CD4-positive, alpha-beta T cell treated with Interleukin-1 beta for 1 hour (primary cell): ENCODE measurements around the gene MAP6D1.

ENCODE experiments used
- DNase-seq, 2 donors: peaks; one replicate each; pipeline ENCODE4 v3.0.0-alpha.2; 2020 to 2022

MAP6D1 gene

GRCh38 chr3:183822631-183823030, 2.7 kb downstream of the MAP6D1 start:
- DNase-seq = no peak

- DNase-seq = no peak
These were observed 5.5 kb downstream of the MAP6D1 start for GRCh38 chr3:183819831-183820230.

- DNase-seq = no peak
These were observed 6.4 kb downstream of the MAP6D1 start for GRCh38 chr3:183818706-183819624.

GRCh38 chr3:183818041-183818620, 7.2 kb downstream of the MAP6D1 start:
- DNase-seq = no peak

GRCh38 chr3:183817639-183818038, 7.7 kb downstream of the MAP6D1 start:
- no peak for DNase-seq

GRCh38 chr3:183816681-183817510, 8.5 kb downstream of the MAP6D1 start:
- no peak for DNase-seq

GRCh38 chr3:183815951-183816475, 9.4 kb downstream of the MAP6D1 start:
- DNase-seq = no peak

GRCh38 chr3:183815563-183815940, 9.8 kb downstream of the MAP6D1 start:
- DNase-seq = peak in 1 of 2 donors; percentile 27

- no peak for DNase-seq
These were observed 11.1 kb downstream of the MAP6D1 start for GRCh38 chr3:183814240-183814639.

- no peak for DNase-seq
These were observed 12.5 kb downstream of the MAP6D1 start for GRCh38 chr3:183812761-183813445.

- no peak for DNase-seq
These were observed 13.7 kb downstream of the MAP6D1 start for GRCh38 chr3:183811638-183812037.

- no peak for DNase-seq
These were observed 14.5 kb downstream of the MAP6D1 start for GRCh38 chr3:183810643-183811594.

GRCh38 chr3:183809270-183809669, 16.1 kb downstream of the MAP6D1 start:
- DNase-seq = no peak

- DNase-seq = no peak
These were observed 17.0 kb downstream of the MAP6D1 start for GRCh38 chr3:183808355-183808754.

GRCh38 chr3:183807881-183808280, 17.5 kb downstream of the MAP6D1 start:
- no peak for DNase-seq

- no peak for DNase-seq
These were observed 18.1 kb downstream of the MAP6D1 start for GRCh38 chr3:183807209-183807728.

GRCh38 chr3:183802989-183803388, 22.4 kb downstream of the MAP6D1 start:
- DNase-seq = no peak

GRCh38 chr3:183801601-183802000, 23.8 kb downstream of the MAP6D1 start:
- no peak for DNase-seq

- no peak for DNase-seq
These were observed 25.0 kb downstream of the MAP6D1 start for GRCh38 chr3:183800243-183800863.

- no peak for DNase-seq
These were observed 25.9 kb downstream of the MAP6D1 start for GRCh38 chr3:183799461-183799860.

GRCh38 chr3:183797996-183798395, 27.4 kb downstream of the MAP6D1 start:
- DNase-seq = no peak
